Esophagus muscularis mucosa (tissue), 4 donors: ENCODE results near the gene OR1J2. TPM values are rescaled to one million over a fixed set of nuclear protein-coding genes. Genes with fewer than 3 reads are reported as not detected.
"Not testable (repeated sequence)": the region's sequence is repeated elsewhere in the genome, so short reads cannot be mapped to it uniquely, and the experiment has no call there.

Experiments used
- DNase-seq: peaks from one replicate; pipeline ENCODE4 v3.0.0-alpha.2; 2017; ENCODE audit errors: extremely low spot score
- H3K27ac ChIP-seq, 4 donors: fragments of 200-600 bp; sonication (generic); replicated peaks in 1 of 4; 1 replicate in 3 of 4; 2 replicates in 1 of 4; pipeline ENCODE4 v1.5.1; 2016 to 2019; ENCODE audit warnings: mild to moderate bottlenecking in 1 of 4
- H3K27me3 ChIP-seq, 4 donors: fragments of 200-600 bp; sonication (generic); one replicate each; pipeline versions ENCODE4 v1.5.1 to v1.6.0; 2016 to 2019
- H3K36me3 ChIP-seq, 4 donors: fragments of 200-600 bp; sonication (generic); one replicate each; pipeline ENCODE4 v1.5.1; 2016 to 2019
- H3K4me1 ChIP-seq, 4 donors: fragments of 200-600 bp; sonication (generic); one replicate each; pipeline ENCODE4 v1.5.1; 2016 to 2019
- H3K4me3 ChIP-seq, 4 donors: fragments of 200-600 bp; sonication (generic); 1 replicate in 2 of 4; 2 replicates in 2 of 4; pipeline ENCODE4 v1.5.1; 2016 to 2019; ENCODE audit warnings: mild to moderate bottlenecking in 4 of 4, moderate library complexity in 1 of 4
- H3K9me3 ChIP-seq, 4 donors: fragments of 200-600 bp; sonication (generic); 1 replicate in 3 of 4; 2 replicates in 1 of 4; pipeline ENCODE4 v1.5.1; 2016 to 2019
- CTCF ChIP-seq, 3 experiments: fragments of 200-600 bp in 2 of 3; fragments of 450-650 bp in 1 of 3; sonication (generic) in 2 of 3; IDR thresholded peaks; one replicate each; pipeline ENCODE4 v1.5.1; 2017 to 2019; ENCODE audit warnings: antibody characterized with exemption in 3 of 3, mild to moderate bottlenecking in 2 of 3, moderate library complexity in 1 of 3
- EP300 ChIP-seq: sonication (generic); formaldehyde crosslinking; IDR thresholded peaks from one replicate; pipeline ENCODE4 v1.6.1; 2017; ENCODE audit warnings: antibody characterized with exemption
- POLR2A ChIP-seq: fragments of 450-650 bp; IDR thresholded peaks from one replicate; pipeline ENCODE4 v1.6.1; 2017; ENCODE audit warnings: antibody characterized with exemption, moderate library complexity, mild to moderate bottlenecking, low read depth
- POLR2AphosphoS5 ChIP-seq, 2 donors: sonication (generic); formaldehyde crosslinking; IDR thresholded peaks; one replicate each; pipeline ENCODE4 v1.6.1; 2017; ENCODE audit warnings: antibody characterized with exemption in 2 of 2
- WGBS: methylation state at CpG from one replicate; pipeline ENCODE4 v1.1.5; 2018; 5-methylcytosine and 5-hydroxymethylcytosine counted together
- intact Hi-C: fragments of 100-400 bp; cut with DNase I; formaldehyde crosslinking; loops from one replicate; pipeline ENCODE4 v1.15.1; 2023
- total RNA-seq, 4 donors: library from RNA; depleted of rRNA; stranded (reverse); fragments of >200 nt; gene quantifications; one replicate each; pipeline versions ENCODE4 v1.1.0 to v1.2.1, GENCODE V29; 2016

The OR1J2 gene
- total RNA-seq, 4 donors from 2014 or later, result not detected

- no peak for DNase-seq
- 90% methylated on average over 3 of the region's 3 CpGs for WGBS
- Histone ChIP-seq H3K4me3 (no peak overlapping the region), H3K9me3 (no peaks in the 10 kb centered on the region), H3K27ac (no peak overlapping the region), H3K4me1 (no peaks in the 10 kb centered on the region), H3K36me3 (no peaks in the 10 kb centered on the region), H3K27me3 (no peaks in the 10 kb centered on the region)
- intact Hi-C loops, result no loop called here
- TF ChIP-seq POLR2AphosphoS5 (IDR thresholded peaks at IDR 0.05), result no peak
- TF ChIP-seq CTCF (IDR thresholded peaks at IDR 0.05), result no peak
- TF ChIP-seq EP300, result no peak
- no peak for TF ChIP-seq POLR2A
Observed at GRCh38 chr9:122519376-122519775, 8.8 kb downstream of the OR1J2 start.

- Histone ChIP-seq H3K36me3 (no peaks in the 10 kb centered on the region), H3K27me3 (no peaks in the 10 kb centered on the region), H3K27ac (no peak overlapping the region), H3K9me3 (no peaks in the 10 kb centered on the region), H3K4me1 (no peaks in the 10 kb centered on the region), H3K4me3 (no peak overlapping the region)
- intact Hi-C loops, result no loop called here
- TF ChIP-seq EP300, result no peak
- no peak for TF ChIP-seq POLR2A
- no peak for TF ChIP-seq CTCF (IDR thresholded peaks at IDR 0.05)
- TF ChIP-seq POLR2AphosphoS5 (IDR thresholded peaks at IDR 0.05), result no peak
- DNase-seq, result no peak
- 75% methylated on average over 10 of the region's 10 CpGs for WGBS
Observed at GRCh38 chr9:122526602-122527001, 16.0 kb downstream of the OR1J2 start.

GRCh38 chr9:122527193-122527592, 16.6 kb downstream of the OR1J2 start, which contains the start of gene OR1N1:
Gene OR1N1, minus strand, starts transcription at chr9:122527293. Its CDS starts 0 bp downstream, at chr9:122527293.
- Histone ChIP-seq H3K9me3 (no peaks in the 10 kb centered on the region), H3K4me3 (no peak within 1 kb of the TSS), H3K27me3 (no peaks in the 10 kb centered on the region), H3K27ac (no peak within 1 kb of the TSS), H3K36me3 (no peaks in the 10 kb centered on the region), H3K4me1 (no peaks in the 10 kb centered on the region)
- DNase-seq, result no peak
- 86% methylated on average over 3 of the region's 3 CpGs for WGBS
- intact Hi-C loops, result no loop called here
- TF ChIP-seq POLR2A (no peak), CTCF (IDR thresholded peaks at IDR 0.05) (no peak), EP300 (no peak), POLR2AphosphoS5 (IDR thresholded peaks at IDR 0.05) (no peak)

GRCh38 chr9:122531157-122531556, 20.6 kb downstream of the OR1J2 start:
- not testable (repeated sequence) for H3K27me3 ChIP-seq, H3K36me3 ChIP-seq
- 56% methylated on average over 4 of the region's 4 CpGs for WGBS

GRCh38 chr9:122536134-122536533, 25.5 kb downstream of the OR1J2 start:
- DNase-seq, result no peak
- WGBS, result 96% methylated on average over 1 of the region's 1 CpG
- Histone ChIP-seq H3K27ac (no peak overlapping the region), H3K27me3 (no peaks in the 10 kb centered on the region), H3K4me3 (no peak overlapping the region), H3K4me1 (no peaks in the 10 kb centered on the region), H3K36me3 (no peaks in the 10 kb centered on the region), H3K9me3 (peaks cover 0 to 4% (median 0%) of the 10 kb centered on the region in 4 donors)
- TF ChIP-seq POLR2AphosphoS5 (IDR thresholded peaks at IDR 0.05) (no peak), EP300 (no peak), CTCF (IDR thresholded peaks at IDR 0.05) (no peak), POLR2A (no peak)
- intact Hi-C loops, result no loop called here

More at GRCh38 chr9:122531157-122531556, 20.6 kb downstream of the OR1J2 start:
- H3K4me1 ChIP-seq, intact Hi-C loops, H3K4me3 ChIP-seq, DNase-seq, H3K27ac ChIP-seq, H3K9me3 ChIP-seq: not testable (repeated sequence)

- H3K27me3 ChIP-seq, H3K9me3 ChIP-seq, H3K4me1 ChIP-seq, H3K36me3 ChIP-seq, intact Hi-C loops, H3K27ac ChIP-seq, H3K4me3 ChIP-seq, DNase-seq: not testable (repeated sequence)
- WGBS, result 60% methylated on average over 7 of the region's 7 CpGs
Observed at GRCh38 chr9:122537066-122537465, 26.5 kb downstream of the OR1J2 start.
